ENCODE data around the gene SIX3.

SIX3 gene

GRCh38 chr2:44941551-44942234 is at the start of gene SIX3:
SIX3 (plus strand) TSS chr2:44941702; CDS start chr2:44942105, 403 bp downstream.
- TF ChIP-seq YY1 (IDR thresholded peaks at IDR 0.05; ENCODE audit: low read depth) (no peak), FOXM1 (IDR thresholded peaks at IDR 0.05; ENCODE audit: borderline replicate concordance, low read depth) (no peak), TEAD4 (IDR thresholded peaks at IDR 0.05) (no peak), CEBPB (IDR thresholded peaks at IDR 0.05) (no peak), EGR1 (IDR thresholded peaks at IDR 0.05) (no peak), CREB1 (IDR thresholded peaks at IDR 0.05; ENCODE audit: low read depth) (no peak), TAF1 (IDR thresholded peaks at IDR 0.05; ENCODE audit: low read depth) (no peak), RAD21 (IDR thresholded peaks at IDR 0.05; ENCODE audit: low read depth) (no peak)
- TF ChIP-seq, protein P1, sequence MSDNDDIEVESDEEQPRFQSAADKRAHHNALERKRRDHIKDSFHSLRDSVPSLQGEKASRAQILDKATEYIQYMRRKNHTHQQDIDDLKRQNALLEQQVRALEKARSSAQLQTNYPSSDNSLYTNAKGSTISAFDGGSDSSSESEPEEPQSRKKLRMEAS (IDR thresholded peaks at IDR 0.05) = no peak

DNA sequence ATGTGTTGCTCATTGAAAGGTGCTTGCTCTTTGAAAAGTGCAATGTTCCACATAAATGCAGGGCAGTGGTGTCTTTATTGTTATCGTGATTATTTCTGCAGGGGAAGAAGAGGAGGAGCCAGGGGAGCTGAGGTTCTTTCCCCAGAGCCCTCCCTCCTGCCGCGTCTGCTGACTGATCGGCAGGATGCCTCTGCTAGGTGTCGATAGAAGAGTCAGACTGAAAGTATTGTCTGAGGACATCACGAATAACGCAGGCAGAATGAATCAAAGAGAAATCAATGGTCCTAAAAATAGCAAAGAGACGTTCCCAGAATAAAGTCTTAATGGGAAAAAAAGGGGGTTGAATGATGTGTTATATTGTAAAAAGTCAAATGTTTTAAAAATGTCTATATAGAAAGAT is 47.4 kb upstream of the SIX3 start:
- TF ChIP-seq CREB1 (IDR thresholded peaks at IDR 0.05; ENCODE audit: low read depth) (no peak), TCF12 (IDR thresholded peaks at IDR 0.05; ENCODE audit: low read depth) (no peak), TAF1 (IDR thresholded peaks at IDR 0.05; ENCODE audit: low read depth) (no peak), YY1 (IDR thresholded peaks at IDR 0.05; ENCODE audit: low read depth) (no peak), RAD21 (IDR thresholded peaks at IDR 0.05; ENCODE audit: low read depth) (no peak), ZBTB7A (IDR thresholded peaks at IDR 0.05; ENCODE audit: low read depth) (no peak), EP300 (IDR thresholded peaks at IDR 0.05; ENCODE audit: borderline replicate concordance) (no peak), EGR1 (IDR thresholded peaks at IDR 0.05) (no peak), TEAD4 (IDR thresholded peaks at IDR 0.05) (no peak), REST (IDR thresholded peaks at IDR 0.05; ENCODE audit: low read depth) (no peak), CEBPB (IDR thresholded peaks at IDR 0.05) (no peak), FOXM1 (IDR thresholded peaks at IDR 0.05; ENCODE audit: borderline replicate concordance, low read depth) (no peak), NFIC (IDR thresholded peaks at IDR 0.05) (no peak)
- TF ChIP-seq, protein P1 (IDR thresholded peaks at IDR 0.05) = no peak

DNA sequence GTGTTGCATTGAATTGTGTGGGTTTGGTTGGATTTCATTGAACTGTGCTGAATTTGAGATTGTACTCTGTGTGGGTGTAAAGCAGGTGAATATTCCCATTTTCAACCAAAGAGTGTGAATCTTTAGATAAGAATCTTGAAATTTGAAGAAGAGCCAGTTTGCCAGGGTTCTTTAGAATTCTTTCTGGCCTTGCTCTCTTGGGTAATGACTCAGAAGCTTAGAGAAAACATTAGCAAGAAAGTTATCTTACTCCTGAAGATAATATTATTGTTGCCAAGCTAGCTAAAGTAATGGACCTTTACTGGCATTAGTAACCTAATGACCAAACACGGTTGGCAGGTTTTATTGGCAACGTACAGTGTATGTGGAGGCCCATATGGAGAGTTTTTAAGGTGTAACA is 46.4 kb upstream of the SIX3 start:
- TF ChIP-seq TAF1 (IDR thresholded peaks at IDR 0.05; ENCODE audit: low read depth) (no peak), CREB1 (IDR thresholded peaks at IDR 0.05; ENCODE audit: low read depth) (no peak), REST (IDR thresholded peaks at IDR 0.05; ENCODE audit: low read depth) (no peak), ZBTB7A (IDR thresholded peaks at IDR 0.05; ENCODE audit: low read depth) (no peak), FOXM1 (IDR thresholded peaks at IDR 0.05; ENCODE audit: borderline replicate concordance, low read depth) (no peak), EP300 (IDR thresholded peaks at IDR 0.05; ENCODE audit: borderline replicate concordance) (no peak), CEBPB (IDR thresholded peaks at IDR 0.05) (no peak), EGR1 (IDR thresholded peaks at IDR 0.05) (no peak), USF1 (IDR thresholded peaks at IDR 0.05) (no peak), NFIC (IDR thresholded peaks at IDR 0.05) (no peak), TCF12 (IDR thresholded peaks at IDR 0.05; ENCODE audit: low read depth) (no peak), YY1 (IDR thresholded peaks at IDR 0.05; ENCODE audit: low read depth) (no peak), RAD21 (IDR thresholded peaks at IDR 0.05; ENCODE audit: low read depth) (no peak)
- TF ChIP-seq, protein P1 (IDR thresholded peaks at IDR 0.05) = no peak

- peak; percentile 51 for TF ChIP-seq RAD21 (IDR thresholded peaks at IDR 0.05; ENCODE audit: low read depth)
- no peak for TF ChIP-seq ZBTB7A (IDR thresholded peaks at IDR 0.05; ENCODE audit: low read depth)
These were observed 44.1 kb upstream of the SIX3 start for GRCh38 chr2:44897406-44897805.

DNA sequence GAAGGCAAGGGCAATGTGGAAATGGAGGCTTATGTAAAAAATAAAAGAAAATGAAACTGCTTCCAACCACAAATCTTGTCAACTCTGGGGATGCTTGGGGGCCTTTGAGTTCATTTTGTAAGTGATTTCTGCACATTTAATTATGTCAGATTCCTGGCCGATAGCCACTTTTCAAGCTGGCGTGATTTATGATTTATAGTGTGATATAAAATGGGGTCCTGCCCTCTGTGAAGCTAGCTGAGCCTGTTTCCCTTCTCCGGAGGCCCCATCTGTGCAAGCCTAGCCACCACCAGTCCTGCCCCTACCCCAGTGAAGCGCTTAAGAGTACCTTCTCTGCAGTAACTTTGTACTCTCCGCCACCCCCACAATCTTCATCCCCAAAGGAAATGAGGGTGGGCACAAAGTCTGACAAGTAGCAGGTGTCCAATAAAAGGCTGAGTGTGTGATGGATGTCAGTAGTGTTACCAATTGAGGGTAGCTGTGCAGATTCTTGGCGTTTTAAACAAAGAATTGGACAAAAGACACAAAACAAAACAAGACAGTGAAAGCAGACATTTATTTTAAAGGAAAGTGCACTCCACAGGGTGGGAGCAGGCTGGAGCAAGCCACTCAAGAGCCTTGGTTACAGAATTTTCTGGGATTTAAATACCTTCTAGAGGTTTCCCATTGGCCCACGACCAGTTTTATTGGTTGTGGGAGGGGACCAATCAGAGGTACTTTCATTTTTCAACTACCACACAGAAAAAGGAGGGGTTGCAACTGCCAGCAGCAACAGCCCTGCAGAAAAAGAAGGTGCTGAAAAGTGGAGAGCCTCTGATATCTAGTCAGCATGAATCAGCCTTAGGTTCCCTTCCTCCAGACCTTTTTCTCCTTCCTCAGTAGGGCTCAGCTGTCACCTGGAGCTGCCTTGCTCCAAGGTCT is 39.0 kb upstream of the SIX3 start:
- TF ChIP-seq TCF12 (IDR thresholded peaks at IDR 0.05; ENCODE audit: low read depth) (no peak), CEBPB (IDR thresholded peaks at IDR 0.05) (no peak), EP300 (IDR thresholded peaks at IDR 0.05; ENCODE audit: borderline replicate concordance) (no peak), YY1 (IDR thresholded peaks at IDR 0.05; ENCODE audit: low read depth) (no peak), EGR1 (IDR thresholded peaks at IDR 0.05) (no peak), NFIC (IDR thresholded peaks at IDR 0.05) (no peak), FOXM1 (IDR thresholded peaks at IDR 0.05; ENCODE audit: borderline replicate concordance, low read depth) (no peak), REST (IDR thresholded peaks at IDR 0.05; ENCODE audit: low read depth) (no peak), ZBTB7A (IDR thresholded peaks at IDR 0.05; ENCODE audit: low read depth) (no peak), TEAD4 (IDR thresholded peaks at IDR 0.05) (no peak), CREB1 (IDR thresholded peaks at IDR 0.05; ENCODE audit: low read depth) (no peak), USF1 (IDR thresholded peaks at IDR 0.05) (no peak), RAD21 (IDR thresholded peaks at IDR 0.05; ENCODE audit: low read depth) (no peak)
- TF ChIP-seq, protein P1 (IDR thresholded peaks at IDR 0.05) = no peak
